ENCODE measurements around the gene REEP6. TPM values are rescaled to one million over a fixed set of nuclear protein-coding genes. Genes with fewer than 3 reads are reported as not detected.

Gene REEP6
- total RNA-seq = 1 to 10 TPM; 1.1 to 2.3 (median 1.5) TPM

DNA sequence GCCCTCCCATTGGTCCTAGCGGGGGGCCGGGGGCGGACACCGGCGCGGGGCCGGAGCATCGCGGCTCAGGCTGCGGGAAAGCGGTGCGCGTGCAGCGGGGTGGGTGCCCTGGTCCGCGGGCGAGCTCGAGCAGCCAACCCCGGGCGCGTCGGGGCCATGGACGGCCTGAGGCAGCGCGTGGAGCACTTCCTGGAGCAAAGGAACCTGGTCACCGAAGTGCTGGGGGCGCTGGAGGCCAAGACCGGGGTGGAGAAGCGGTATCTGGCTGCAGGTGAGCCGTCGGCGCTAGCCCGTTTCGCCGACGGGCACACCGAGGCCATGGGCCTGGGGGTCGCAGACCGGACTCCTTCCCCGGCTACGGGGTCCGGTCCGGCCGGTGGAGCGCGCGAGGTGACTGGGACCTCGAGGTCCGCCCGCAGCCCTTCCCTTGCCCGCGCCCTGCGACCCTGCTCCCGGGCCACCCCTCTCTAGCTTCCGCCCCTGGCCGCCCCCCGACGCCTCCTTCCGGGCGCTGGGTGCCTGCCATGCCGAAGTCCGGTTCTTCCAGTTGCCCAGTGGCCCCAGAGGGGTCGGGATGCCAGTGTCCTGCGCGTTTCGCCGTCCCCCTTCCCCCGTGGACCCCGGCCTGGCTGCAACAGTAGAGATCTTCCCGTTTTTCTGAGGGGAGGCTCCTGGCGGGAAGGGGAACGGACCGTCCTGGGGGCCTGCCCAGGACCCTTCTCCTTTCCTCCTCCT, at the start of gene REEP6:
REEP6 (plus strand) TSS at position 68 of the 735 bp plus-strand sequence; CDS start at position 157, 89 bp downstream.
- peak within 1 kb of the TSS; percentile 70 to 86 (median 76) for H3K27ac ChIP-seq
- H3K36me3 ChIP-seq = no peaks in the 10 kb centered on the region
- peak within 1 kb of the TSS; percentile 54 to 73 (median 62) for H3K4me3 ChIP-seq
- DNase-seq = no peak
- ATAC-seq = peak in 1 of 2 donors; percentile 2
- TF ChIP-seq, protein P1, sequence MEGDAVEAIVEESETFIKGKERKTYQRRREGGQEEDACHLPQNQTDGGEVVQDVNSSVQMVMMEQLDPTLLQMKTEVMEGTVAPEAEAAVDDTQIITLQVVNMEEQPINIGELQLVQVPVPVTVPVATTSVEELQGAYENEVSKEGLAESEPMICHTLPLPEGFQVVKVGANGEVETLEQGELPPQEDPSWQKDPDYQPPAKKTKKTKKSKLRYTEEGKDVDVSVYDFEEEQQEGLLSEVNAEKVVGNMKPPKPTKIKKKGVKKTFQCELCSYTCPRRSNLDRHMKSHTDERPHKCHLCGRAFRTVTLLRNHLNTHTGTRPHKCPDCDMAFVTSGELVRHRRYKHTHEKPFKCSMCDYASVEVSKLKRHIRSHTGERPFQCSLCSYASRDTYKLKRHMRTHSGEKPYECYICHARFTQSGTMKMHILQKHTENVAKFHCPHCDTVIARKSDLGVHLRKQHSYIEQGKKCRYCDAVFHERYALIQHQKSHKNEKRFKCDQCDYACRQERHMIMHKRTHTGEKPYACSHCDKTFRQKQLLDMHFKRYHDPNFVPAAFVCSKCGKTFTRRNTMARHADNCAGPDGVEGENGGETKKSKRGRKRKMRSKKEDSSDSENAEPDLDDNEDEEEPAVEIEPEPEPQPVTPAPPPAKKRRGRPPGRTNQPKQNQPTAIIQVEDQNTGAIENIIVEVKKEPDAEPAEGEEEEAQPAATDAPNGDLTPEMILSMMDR (IDR thresholded peaks at IDR 0.05 in 4 of 5, conservative IDR thresholded peaks at IDR 0.05 in 1 of 5) = no peak
- TF ChIP-seq POLR2A (IDR thresholded peaks at IDR 0.05) = peak in 1 of 2 donors; percentile 10
- peaks cover 5 to 9% of the 10 kb centered on the region in 2 donors for H3K4me1 ChIP-seq
- in situ Hi-C loops (cut with MboI; ENCODE audit: low sequenced_read_pairs in 4 of 4) = no loop called here
- no peaks in the 10 kb centered on the region for H3K9me3 ChIP-seq
- peaks cover 0 to 3% (median 0%) of the 10 kb centered on the region in 3 donors for H3K27me3 ChIP-seq
- intact Hi-C loops (cut with DNase I; ENCODE audit: low total_unique reads) = loop anchor here (2.0 kb wide), 1 partner anchor 18 kb away; no protein-coding TSS in a partner anchor

DNA sequence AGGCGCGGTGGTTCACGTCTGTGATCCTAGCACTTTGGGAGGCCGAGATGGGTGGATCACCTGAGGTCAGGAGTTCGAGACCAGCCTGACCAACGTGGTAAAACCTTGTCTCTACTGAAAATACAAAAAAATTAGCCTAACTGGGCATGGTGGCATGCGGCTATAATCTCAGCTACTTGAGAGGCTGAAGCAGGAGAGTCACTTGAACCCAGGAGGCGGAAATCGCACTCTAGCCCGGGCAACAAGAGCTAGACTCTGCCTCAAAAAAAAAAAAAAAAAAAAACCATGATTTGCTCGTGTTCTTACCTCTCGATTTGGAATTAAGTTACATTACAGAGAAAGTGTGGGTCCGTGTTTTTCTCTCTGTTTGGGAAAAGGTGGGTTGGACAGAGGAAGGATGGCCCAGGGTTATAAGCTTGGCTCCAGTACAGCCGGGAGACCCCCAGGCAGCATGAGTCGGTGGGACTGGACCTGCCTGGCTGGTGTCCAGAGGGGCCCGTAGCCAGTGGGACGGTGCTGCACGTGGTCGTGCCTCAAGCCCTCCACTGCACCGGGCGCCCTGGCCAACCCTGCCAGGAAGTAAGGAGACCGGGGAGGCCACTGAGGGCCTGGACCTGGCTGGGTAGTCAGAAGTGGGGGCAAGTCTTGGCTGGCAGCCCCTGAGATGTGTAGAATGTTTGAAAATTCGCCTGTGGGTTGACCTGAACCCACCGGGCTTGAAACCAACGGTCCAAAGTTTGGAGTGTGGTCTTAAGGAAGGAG, 49.1 kb upstream of the REEP6 start:
- in situ Hi-C loops (cut with MboI; ENCODE audit: low sequenced_read_pairs in 4 of 4) (no loop called here), intact Hi-C loops (cut with DNase I; ENCODE audit: low total_unique reads) (no loop called here)
- peaks cover 0 to 30% of the 10 kb centered on the region in 2 donors for H3K36me3 ChIP-seq
- no peak overlapping the region for H3K4me3 ChIP-seq
- TF ChIP-seq POLR2A (IDR thresholded peaks at IDR 0.05) = no peak
- TF ChIP-seq, protein P1 (IDR thresholded peaks at IDR 0.05 in 4 of 5, conservative IDR thresholded peaks at IDR 0.05 in 1 of 5) = no peak
- no peaks in the 10 kb centered on the region for H3K9me3 ChIP-seq
- peaks cover 15% of the 10 kb centered on the region in 3 donors for H3K27me3 ChIP-seq
- peaks cover 14 to 23% of the 10 kb centered on the region in 2 donors for H3K4me1 ChIP-seq
- DNase-seq (no peak), ATAC-seq (no peak)
- no peak overlapping the region for H3K27ac ChIP-seq

DNA sequence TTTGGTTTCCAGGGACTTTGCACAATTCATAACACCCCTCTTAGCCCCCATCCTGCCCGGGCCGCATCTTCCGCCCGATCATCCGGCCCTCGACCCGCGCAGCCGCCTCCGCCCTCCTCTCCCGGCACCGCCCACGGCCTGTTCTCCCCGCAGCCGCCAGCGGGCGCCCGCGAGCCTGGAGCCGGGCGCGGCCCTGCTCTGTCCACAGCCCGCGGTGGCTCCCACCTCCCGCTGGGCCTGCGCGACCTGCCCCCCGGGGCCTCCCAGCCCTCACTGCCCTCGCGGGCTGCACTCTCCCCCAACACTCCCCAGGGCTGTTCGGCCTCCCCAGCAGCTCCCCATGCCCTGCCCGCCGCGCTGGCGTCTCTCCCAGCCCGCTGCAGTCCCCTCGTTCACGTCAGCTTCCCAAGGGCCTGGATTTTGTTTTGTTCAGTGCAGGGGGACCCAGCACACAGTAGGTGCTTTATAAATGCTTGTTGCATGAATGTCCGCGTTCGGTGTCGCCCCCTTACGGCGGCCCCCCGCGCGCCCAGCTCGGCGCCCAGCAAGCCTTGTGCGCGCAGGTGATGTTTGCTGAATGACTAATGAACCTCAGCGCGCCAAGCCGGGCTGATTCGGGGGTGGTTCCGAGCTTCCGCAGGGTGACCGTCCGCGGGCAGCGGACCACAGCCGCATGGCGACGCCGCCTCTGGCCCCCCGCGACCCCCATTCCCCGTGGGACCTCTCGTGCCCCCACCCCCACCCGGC, 45.6 kb upstream of the REEP6 start:
- peaks cover 0 to 19% of the 10 kb centered on the region in 2 donors for H3K36me3 ChIP-seq
- peak overlapping the region; percentile 16 to 60 (median 40) for H3K4me3 ChIP-seq
- H3K27ac ChIP-seq = no peak overlapping the region
- intact Hi-C loops (cut with DNase I; ENCODE audit: low total_unique reads) (no loop called here), in situ Hi-C loops (cut with MboI; ENCODE audit: low sequenced_read_pairs in 4 of 4) (no loop called here)
- DNase-seq = peak in 1 of 2 donors; percentile 43
- H3K9me3 ChIP-seq = no peaks in the 10 kb centered on the region
- H3K4me1 ChIP-seq = no peaks in the 10 kb centered on the region
- peak; percentile 83 to 89 for ATAC-seq
- TF ChIP-seq, protein P1 (IDR thresholded peaks at IDR 0.05 in 4 of 5, conservative IDR thresholded peaks at IDR 0.05 in 1 of 5) = peak; percentile 75 to 92 (median 84)
- TF ChIP-seq POLR2A (IDR thresholded peaks at IDR 0.05) = no peak
- H3K27me3 ChIP-seq = peaks cover 45 to 48% (median 46%) of the 10 kb centered on the region in 3 donors

DNA sequence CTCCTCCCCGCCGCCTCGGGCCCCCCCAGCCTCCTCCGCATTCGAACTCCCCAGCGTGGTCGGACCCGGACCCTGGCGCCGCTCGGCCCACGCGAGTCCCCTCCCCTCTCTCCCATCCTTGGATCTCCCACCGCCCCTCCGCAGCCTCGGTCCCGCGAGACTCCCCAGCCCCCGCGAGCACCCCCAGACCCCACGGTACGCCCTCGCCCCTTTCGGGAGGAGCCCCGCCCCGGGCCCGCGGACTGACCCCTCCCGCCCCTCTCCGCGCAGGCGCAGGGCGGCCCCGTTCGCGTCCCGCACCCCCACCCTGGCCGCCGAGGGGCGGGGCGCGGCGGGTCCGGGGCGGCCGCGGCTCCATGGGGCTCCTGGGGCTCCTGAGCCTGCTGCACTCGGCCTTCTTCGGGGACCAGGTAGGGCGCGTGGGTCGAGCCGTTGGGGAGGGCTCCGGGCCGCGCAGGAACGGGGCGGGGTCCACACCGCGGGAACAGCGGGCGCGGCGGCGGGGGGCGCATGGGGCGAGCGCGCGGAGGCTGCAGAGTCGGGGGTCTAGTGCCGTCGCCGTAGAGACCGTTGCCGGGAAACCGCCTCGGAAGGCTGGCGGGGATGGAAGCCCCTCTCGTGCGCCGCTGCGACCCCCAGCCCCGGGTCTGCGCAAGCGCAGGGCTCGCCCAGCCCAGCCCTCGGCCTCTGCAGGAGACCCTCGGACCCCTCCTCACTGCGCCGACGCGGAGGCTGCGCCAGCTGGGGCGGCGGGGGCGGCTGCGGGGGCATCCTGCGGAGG, 44.9 kb upstream of the REEP6 start:
- no peaks in the 10 kb centered on the region for H3K4me1 ChIP-seq
- no peak for TF ChIP-seq POLR2A (IDR thresholded peaks at IDR 0.05)
- TF ChIP-seq, protein P1 (IDR thresholded peaks at IDR 0.05 in 4 of 5, conservative IDR thresholded peaks at IDR 0.05 in 1 of 5) = no peak
- H3K36me3 ChIP-seq = peaks cover 0 to 12% of the 10 kb centered on the region in 2 donors
- no peak overlapping the region for H3K27ac ChIP-seq
- in situ Hi-C loops (cut with MboI; ENCODE audit: low sequenced_read_pairs in 4 of 4) = no loop called here
- peak overlapping the region in 1 of 4 donors; percentile 16 for H3K4me3 ChIP-seq
- H3K9me3 ChIP-seq = no peaks in the 10 kb centered on the region
- DNase-seq = no peak
- peaks cover 52 to 56% (median 54%) of the 10 kb centered on the region in 3 donors for H3K27me3 ChIP-seq
- intact Hi-C loops (cut with DNase I; ENCODE audit: low total_unique reads) = no loop called here
- no peak for ATAC-seq
